GM12878 (cell line): ENCODE results near the gene RNF150. TPM values are rescaled to one million over a fixed set of nuclear protein-coding genes. Genes with fewer than 3 reads are reported as not detected.

Experiments used
- ATAC-seq: fragments of 200-7000 bp; cut with Tn5 transposase; 3 replicates; pipeline ENCODE4 v1.9.1; 2020; ENCODE audit warnings: mild to moderate bottlenecking, moderate library complexity
- BruUV-seq: library from RNA; stranded (reverse); fragments of 400-500 nt; replicated peaks from 2 replicates; lab custom pipeline; 2021; lab: Mats Ljungman, UMichigan
- CTCF ChIA-PET: fragments of 300-600 bp; sonication (Branson Sonifier 250); formaldehyde crosslinking; extraction: SDS; loops from one replicate; lab custom pipeline; 2021; ENCODE audit warnings: inconsistent platforms; lab: Yijun Ruan, JAX
- POLR2A ChIA-PET: fragments of 350-600 bp; formaldehyde crosslinking; extraction: SDS; loops from one replicate; lab custom pipeline; 2021; ENCODE audit warnings: inconsistent platforms; lab: Charles Lee
- RAD21 ChIA-PET: fragments of 300-600 bp; sonication (Branson Sonifier 250); formaldehyde crosslinking; loops from one replicate; lab custom pipeline; 2023; ENCODE audit warnings: antibody characterized with exemption; ENCODE audit not compliant: unreplicated experiment; lab: Charles Lee
- SMC1A ChIA-PET: fragments of 300-600 bp; sonication (Branson Sonifier 250); formaldehyde crosslinking; loops from one replicate; lab custom pipeline; 2023; ENCODE audit not compliant: unreplicated experiment, uncharacterized antibody; lab: Charles Lee
- DNase-seq: peaks from one replicate; pipeline ENCODE4 v3.0.0-alpha.2; 2011; ENCODE audit warnings: low read depth, low spot score
- FAIRE-seq: peaks from 3 replicates; lab custom pipeline; 2011; peaks lifted over from hg19 to GRCh38; lab: Jason Lieb, UNC
- H2AFZ ChIP-seq: 2 replicates; pipeline ENCODE4 v1.6.0; 2011; ENCODE audit warnings: low read depth, low read length, control low read depth; ENCODE audit not compliant: control insufficient read depth
- H3K27ac ChIP-seq: 2 replicates; pipeline ENCODE4 v1.5.1; 2011; ENCODE audit warnings: control low read depth; ENCODE audit not compliant: control insufficient read depth, insufficient read depth
- H3K27me3 ChIP-seq, 2 experiments: replicated peaks in 1 of 2; 2 replicates each; pipeline versions ENCODE4 v1.6.0 to v1.6.1; 2011; ENCODE audit warnings: low read length in 1 of 2; ENCODE audit not compliant: control insufficient read depth in 2 of 2, insufficient read depth in 2 of 2
- H3K36me3 ChIP-seq, 2 experiments: 2 replicates each; pipeline ENCODE4 v1.5.1; 2011; ENCODE audit warnings: low read length in 1 of 2; ENCODE audit not compliant: control insufficient read depth in 2 of 2, insufficient read depth in 2 of 2
- H3K4me1 ChIP-seq: 2 replicates; pipeline ENCODE4 v1.6.1; 2011; ENCODE audit warnings: mild to moderate bottlenecking, low read length, moderate library complexity, mixed read lengths; ENCODE audit not compliant: control insufficient read depth, insufficient read depth
- H3K4me2 ChIP-seq: 2 replicates; pipeline ENCODE4 v1.6.0; 2011; ENCODE audit warnings: control low read depth; ENCODE audit not compliant: control insufficient read depth, insufficient read depth
- H3K4me3 ChIP-seq: fragments of 200-600 bp; sonication (generic); 2 replicates; pipeline ENCODE4 v1.5.1; 2016
- H3K79me2 ChIP-seq: 2 replicates; pipeline ENCODE4 v1.6.0; 2011; ENCODE audit warnings: low read length; ENCODE audit not compliant: control insufficient read depth, insufficient read depth
- H3K9ac ChIP-seq: 2 replicates; pipeline ENCODE4 v1.8.0; 2011; ENCODE audit warnings: low read length, control low read depth, mixed read lengths; ENCODE audit not compliant: control insufficient read depth, insufficient read depth
- H3K9me3 ChIP-seq: replicated peaks from 3 replicates; pipeline ENCODE4 v1.5.1; 2011; ENCODE audit warnings: mild to moderate bottlenecking, low read length; ENCODE audit not compliant: control insufficient read depth, insufficient read depth
- H4K20me1 ChIP-seq: 2 replicates; pipeline ENCODE4 v1.6.0; 2011; ENCODE audit not compliant: control insufficient read depth, insufficient read depth
- BCL3 ChIP-seq: IDR thresholded peaks from 2 replicates; pipeline ENCODE4 v1.6.1; 2011; ENCODE audit warnings: borderline replicate concordance, low read depth, mild to moderate bottlenecking, moderate library complexity, low read length; ENCODE audit not compliant: insufficient read depth, poor library complexity, severe bottlenecking
- BRCA1 ChIP-seq: IDR thresholded peaks from 2 replicates; pipeline ENCODE4 v1.6.1; 2011; ENCODE audit warnings: low read depth, low read length, improper control_type of control experiment
- CHD4 ChIP-seq: fragments of 200-600 bp; sonication (generic); IDR thresholded peaks from 2 replicates; pipeline ENCODE4 v1.6.1; 2016; ENCODE audit warnings: mild to moderate bottlenecking
- EGR1 ChIP-seq, 2 experiments: IDR thresholded peaks; 1 replicate in 1 of 2; 2 replicates in 1 of 2; pipeline ENCODE4 v1.6.1; 2011 to 2012; ENCODE audit warnings: low read depth in 2 of 2, low read length in 2 of 2, borderline replicate concordance in 1 of 2, mild to moderate bottlenecking in 1 of 2, moderate library complexity in 1 of 2
- FOS ChIP-seq: IDR thresholded peaks from 3 replicates; pipeline ENCODE4 v1.6.1; 2011; ENCODE audit warnings: borderline replicate concordance; ENCODE audit not compliant: insufficient read length; ENCODE audit errors: extremely low read depth
- IRF3 ChIP-seq: fragments of 450-650 bp; IDR thresholded peaks from 2 replicates; pipeline ENCODE4 v1.6.1; 2014; ENCODE audit warnings: mild to moderate bottlenecking
- IRF4 ChIP-seq: IDR thresholded peaks from 2 replicates; pipeline ENCODE4 v1.6.1; 2011; ENCODE audit warnings: low read depth, low read length
- JUND ChIP-seq: IDR thresholded peaks from 2 replicates; pipeline ENCODE4 v1.6.1; 2012; ENCODE audit warnings: low read depth, mild to moderate bottlenecking, low read length, improper control_type of control experiment, moderate library complexity
- MTA2 ChIP-seq: fragments of 450-650 bp; IDR thresholded peaks from 2 replicates; pipeline ENCODE4 v1.6.1; 2016; ENCODE audit warnings: low read depth, mild to moderate bottlenecking, moderate library complexity
- NFXL1 ChIP-seq: fragments of 450-650 bp; IDR thresholded peaks from 2 replicates; pipeline ENCODE4 v1.6.1; 2017; ENCODE audit warnings: antibody characterized with exemption, mild to moderate bottlenecking, borderline replicate concordance
- NR2C2 ChIP-seq: IDR thresholded peaks from 2 replicates; pipeline ENCODE4 v1.6.1; 2011; ENCODE audit warnings: borderline replicate concordance, low read depth; ENCODE audit not compliant: control insufficient read depth, insufficient read length
- RELB ChIP-seq: fragments of 450-650 bp; IDR thresholded peaks from 2 replicates; pipeline ENCODE4 v1.6.1; 2017; ENCODE audit warnings: low read depth, mild to moderate bottlenecking, moderate library complexity
- SIX5 ChIP-seq: IDR thresholded peaks from 2 replicates; pipeline ENCODE4 v1.6.1; 2011; ENCODE audit warnings: mild to moderate bottlenecking, low read depth, low read length, moderate library complexity; ENCODE audit not compliant: severe bottlenecking
- SMAD1 ChIP-seq: fragments of 450-650 bp; IDR thresholded peaks from 2 replicates; pipeline ENCODE4 v1.6.1; 2018; ENCODE audit warnings: mild to moderate bottlenecking, low read depth; ENCODE audit not compliant: partially characterized antibody
- YY1 ChIP-seq: IDR thresholded peaks from 2 replicates; pipeline ENCODE4 v1.6.1; 2011; ENCODE audit warnings: low read depth, mild to moderate bottlenecking, low read length
- in situ Hi-C: fragments of 300-500 bp; cut with MboI; formaldehyde crosslinking; loops from 9 replicates; pipeline ENCODE4 v1.14.3; 2018; ENCODE audit warnings: mixed read lengths
- intact Hi-C: fragments of 100-400 bp; cut with micrococcal nuclease; formaldehyde crosslinking; loops from one replicate; pipeline ENCODE4 v1.14.2; 2022; ENCODE audit not compliant: unreplicated experiment
- polyA plus RNA-seq, 11 experiments: library from polyadenylated mRNA; depleted of rRNA in 4 of 11; unstranded in 6 of 11; stranded (reverse) in 5 of 11; fragments of >200 nt; fragmentation: Nextera tagmentation in 4 of 11; fragmentation: Illumina TruSeq in 1 of 11; extraction: Ambion mirVana in 4 of 11; extraction: Trizol in 1 of 11; gene quantifications; 1 replicate in 1 of 11; 2 replicates in 10 of 11; pipeline versions ENCODE4 v1.2.1 to v1.2.3, GENCODE V29; 2011 to 2016; ENCODE audit warnings: inconsistent platforms in 2 of 11, missing spikeins in 2 of 11, low read depth in 1 of 11
- total RNA-seq, 4 experiments: library from RNA; depleted of rRNA in 3 of 4; stranded (reverse); fragments of >200 nt in 3 of 4; fragmentation: Illumina TruSeq in 1 of 4; extraction: Trizol in 1 of 4; gene quantifications; 2 replicates each; pipeline versions ENCODE4 v1.2.1 to v1.2.3, GENCODE V29; 2013 to 2021

The RNF150 gene
- total and polyA plus RNA-seq, 10 of the 15 experiments (the other 5 are each of a cell fraction or from before 2014, with no cell fraction given) = 0.01 to 2.3 (median 0.04) TPM; not detected in 6

- TF ChIP-seq NR2C2 = no peak
- TF ChIP-seq CHD4 = no peak
- no peak for TF ChIP-seq JUND
Observed at GRCh38 chr4:141011901-141012315, 121.4 kb downstream of the RNF150 start (continued).

GRCh38 chr4:141009931-141010330 lies 123.3 kb downstream of the RNF150 start:
- no peaks in the 10 kb centered on the region for H3K4me1 ChIP-seq
- ChIA-PET CTCF (interaction anchor here (0.6 kb wide), 1 partner anchor 1831 kb away, joined by 3 read pairs; no protein-coding TSS in a partner anchor), POLR2A (no interaction called here)
- in situ Hi-C loops (no loop called here), intact Hi-C loops (no loop called here)
- H3K9me3 ChIP-seq = no peaks in the 10 kb centered on the region
- H3K36me3 ChIP-seq = no peaks in the 10 kb centered on the region
- no peak overlapping the region for H3K27ac ChIP-seq
- no peak for ATAC-seq
- H2AFZ ChIP-seq = no peak overlapping the region
- no peaks in the 10 kb centered on the region for H3K79me2 ChIP-seq
- TF ChIP-seq FOS (no peak), BCL3 (no peak), RELB (no peak), IRF4 (no peak), SIX5 (no peak), BRCA1 (no peak), MTA2 (no peak), SMAD1 (no peak), IRF3 (no peak), NFXL1 (no peak), YY1 (no peak), CHD4 (no peak), EGR1 (IDR thresholded peaks at IDR 0.05; ENCODE audit: borderline replicate concordance in 1 of 2, low read depth in 2 of 2, low read length in 2 of 2) (no peak)
- TF ChIP-seq, all 136 proteins: peak for 0
- H3K9ac ChIP-seq = no peak overlapping the region
- no peaks in the 10 kb centered on the region for H4K20me1 ChIP-seq
- no peak overlapping the region for H3K4me3 ChIP-seq
- H3K27me3 ChIP-seq = no peaks in the 10 kb centered on the region
- no TSS peak for BruUV-seq
- DNase-seq (no peak), FAIRE-seq (no peak)
- no peak overlapping the region for H3K4me2 ChIP-seq
- SMC1A ChIA-PET = no interaction called here
- RAD21 ChIA-PET = no interaction called here
